Lung (tissue), 12 donors: ENCODE data around the gene MAG. TPM values are rescaled to one million over a fixed set of nuclear protein-coding genes. Genes with fewer than 3 reads are reported as not detected.

Source experiments
- ATAC-seq: fragments of 200-7000 bp; cut with Tn5 transposase; one replicate; pipeline ENCODE4 v1.9.1; 2020; ENCODE audit warnings: moderate number of reproducible peaks; ENCODE audit not compliant: insufficient read depth, low FRiP score
- DNase-seq, 3 donors: peaks; one replicate each; pipeline ENCODE4 v3.0.0-alpha.2; 2013 to 2017
- H3K27ac ChIP-seq, 2 donors: one replicate each; pipeline ENCODE4 v1.5.1; 2013; ENCODE audit warnings: mild to moderate bottlenecking in 2 of 2, moderate library complexity in 2 of 2, control low read depth in 1 of 2, inconsistent platforms in 1 of 2, low read depth in 1 of 2, low read length in 1 of 2
- H3K27me3 ChIP-seq, 3 donors: one replicate each; pipeline ENCODE4 v1.5.1; 2013; ENCODE audit warnings: low read length in 2 of 3; ENCODE audit not compliant: control insufficient read depth in 3 of 3, insufficient read depth in 3 of 3
- H3K36me3 ChIP-seq, 4 donors: one replicate each; pipeline ENCODE4 v1.5.1; 2013; ENCODE audit warnings: low read length in 4 of 4, mild to moderate bottlenecking in 1 of 4, moderate library complexity in 1 of 4; ENCODE audit not compliant: control insufficient read depth in 4 of 4, insufficient read depth in 4 of 4
- H3K4me1 ChIP-seq, 5 donors: one replicate each; pipeline ENCODE4 v1.5.1; 2013; ENCODE audit warnings: low read length in 5 of 5, mild to moderate bottlenecking in 2 of 5, moderate library complexity in 1 of 5; ENCODE audit not compliant: control insufficient read depth in 5 of 5, insufficient read depth in 5 of 5
- H3K4me3 ChIP-seq: one replicate; pipeline ENCODE4 v1.5.1; 2013; ENCODE audit warnings: mild to moderate bottlenecking, control low read depth, moderate library complexity
- H3K9ac ChIP-seq, 2 donors: one replicate each; pipeline ENCODE4 v1.5.1; 2013; ENCODE audit warnings: low read length in 2 of 2, control low read depth in 1 of 2; ENCODE audit not compliant: insufficient read depth in 1 of 2
- H3K9me3 ChIP-seq, 4 donors: one replicate each; pipeline ENCODE4 v1.5.1; 2013; ENCODE audit warnings: low read length in 3 of 4, mild to moderate bottlenecking in 1 of 4, moderate library complexity in 1 of 4; ENCODE audit not compliant: control insufficient read depth in 4 of 4, insufficient read depth in 3 of 4
- CTCF ChIP-seq: IDR thresholded peaks from 2 replicates; pipeline ENCODE4 v1.5.1; 2012; ENCODE audit warnings: mild to moderate bottlenecking; ENCODE audit errors: control extremely low read depth, extremely low read depth
- WGBS, 2 donors: extraction: QIAGEN DNeasy Blood & Tissue Kit; methylation state at CpG; one replicate each; pipeline ENCODE4 v1.1.7; 2013; 5-methylcytosine and 5-hydroxymethylcytosine counted together
- polyA plus RNA-seq, 2 donors: library from polyadenylated mRNA; stranded (reverse); fragments of 200-250 nt; gene quantifications; one replicate each; pipeline ENCODE4 v1.2.1, GENCODE V29; 2013
- total RNA-seq, 2 donors: library from RNA; depleted of rRNA in 1 of 2; stranded (reverse); fragments of >200 nt in 1 of 2; gene quantifications; one replicate each; pipeline ENCODE4 v1.2.1, GENCODE V29; 2014 to 2021
- donor health status: control.
- donor health status: control.
- donor health status: Bipolar disorder and iron deficiency.
- donor health status: healthy.
- donor health status: DM: yes; HTN: yes; CAD: no.

MAG gene
- total and polyA plus RNA-seq, 4 donors, result 0.08 to 8.8 (median 1.9) TPM

DNA sequence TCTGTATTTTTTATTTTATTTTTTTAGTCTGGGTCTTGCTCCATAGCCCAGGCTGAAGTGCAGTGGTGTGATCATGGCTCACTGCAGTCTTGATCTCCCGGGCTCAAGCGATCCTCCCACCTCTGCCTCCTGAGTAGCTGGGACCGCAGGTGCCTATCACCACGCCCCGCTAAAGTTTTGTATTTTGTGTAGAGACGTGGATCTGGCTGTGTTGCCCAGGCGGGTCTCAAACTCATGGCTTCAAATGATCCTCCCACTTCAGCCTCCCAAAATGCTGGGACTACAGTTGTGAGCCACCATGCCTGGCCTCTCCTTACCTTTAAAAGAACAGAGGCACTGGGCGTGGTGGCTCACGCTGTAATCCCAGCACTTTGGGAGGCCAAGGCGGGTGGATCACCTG is 4.2 kb upstream of the MAG start:
- 88 to 93% methylated on average over 10 of the region's 10 CpGs for WGBS, 2 donors
- H3K36me3 ChIP-seq, result no peaks in the 10 kb centered on the region
- H3K4me1 ChIP-seq, result peaks cover 0 to 19% (median 4%) of the 10 kb centered on the region in 5 donors
- no peak overlapping the region for H3K4me3 ChIP-seq
- no peak for TF ChIP-seq CTCF
- H3K27ac ChIP-seq, result no peak overlapping the region
- H3K27me3 ChIP-seq, result peaks cover 0 to 8% (median 0%) of the 10 kb centered on the region in 3 donors
- peaks cover 0 to 2% (median 0%) of the 10 kb centered on the region in 4 donors for H3K9me3 ChIP-seq
- H3K9ac ChIP-seq, result no peak overlapping the region
- ATAC-seq, result no peak
- DNase-seq, result no peak

DNA sequence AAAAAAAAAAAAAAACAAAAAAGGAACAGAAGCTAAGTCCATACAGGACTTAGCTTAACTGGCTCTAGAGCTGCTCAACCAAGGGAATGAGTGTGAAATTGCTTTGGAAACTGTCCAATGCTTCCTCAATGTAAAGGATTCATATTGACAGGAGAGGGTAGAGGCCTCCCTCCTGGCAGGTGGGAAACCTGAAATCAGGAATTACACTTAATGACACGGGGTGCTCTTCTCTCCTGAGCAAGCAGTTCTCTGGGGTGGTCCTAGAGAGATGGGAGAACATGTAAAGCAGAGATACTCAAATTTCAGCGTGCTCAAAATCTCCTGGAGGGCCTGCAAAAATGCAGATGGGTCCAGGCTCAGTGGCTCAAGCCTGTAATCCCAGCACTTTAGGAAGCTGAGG is 3.6 kb upstream of the MAG start:
- no peak for ATAC-seq
- Histone ChIP-seq H3K27me3 (peaks cover 0 to 4% (median 0%) of the 10 kb centered on the region in 3 donors), H3K4me1 (peaks cover 0 to 25% (median 8%) of the 10 kb centered on the region in 5 donors), H3K9ac (no peak overlapping the region), H3K36me3 (no peaks in the 10 kb centered on the region), H3K4me3 (no peak overlapping the region), H3K9me3 (peaks cover 0 to 2% (median 0%) of the 10 kb centered on the region in 4 donors), H3K27ac (no peak overlapping the region)
- no peak for DNase-seq
- no peak for TF ChIP-seq CTCF
- 68 to 74% methylated on average over 2 of the region's 2 CpGs for WGBS, 2 donors

DNA sequence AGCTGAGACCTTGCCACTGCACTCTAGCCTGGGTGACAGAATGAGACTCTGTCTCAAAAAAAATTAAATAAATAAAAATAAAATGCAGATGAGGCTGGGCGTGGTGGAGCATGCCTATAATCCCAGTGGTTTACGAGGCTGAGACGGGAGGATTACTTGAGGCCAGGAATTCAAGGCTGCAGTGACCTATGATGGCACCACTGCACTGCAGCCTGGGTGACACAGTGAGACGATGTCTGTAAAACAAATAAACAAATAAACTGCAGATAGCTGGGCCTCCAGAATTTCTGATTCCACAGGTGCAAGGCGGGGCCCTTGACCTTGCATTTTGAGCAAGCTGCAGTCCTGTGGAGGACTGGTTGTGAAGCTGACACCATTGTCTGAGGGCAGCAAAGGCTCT is 3.1 kb upstream of the MAG start:
- Histone ChIP-seq H3K4me3 (no peak overlapping the region), H3K9ac (no peak overlapping the region), H3K4me1 (peaks cover 0 to 31% (median 8%) of the 10 kb centered on the region in 5 donors), H3K9me3 (peaks cover 0 to 2% (median 0%) of the 10 kb centered on the region in 4 donors), H3K27me3 (peaks cover 0 to 2% (median 0%) of the 10 kb centered on the region in 3 donors), H3K36me3 (no peaks in the 10 kb centered on the region), H3K27ac (no peak overlapping the region)
- 86 to 92% methylated on average over 5 of the region's 5 CpGs for WGBS, 2 donors
- no peak for TF ChIP-seq CTCF
- no peak for DNase-seq
- ATAC-seq, result no peak
